Activated CD8-positive, alpha-beta memory T cell treated with anti-CD3 and anti-CD28 coated beads, Interleukin-2, amount 50 U/mL, for 48 hours (primary cell): ENCODE data around the gene RGS17.
"Not testable (repeated sequence)": the region's sequence is repeated elsewhere in the genome, so short reads cannot be mapped to it uniquely, and the experiment has no call there.

Source experiments
- DNase-seq: peaks from one replicate; pipeline ENCODE4 v3.0.0-alpha.2; 2020

The RGS17 gene

GRCh38 chr6:153028286-153028685 is 102.8 kb downstream of the RGS17 start:
- DNase-seq: no peak

- DNase-seq: no peak
These were observed 103.6 kb downstream of the RGS17 start for GRCh38 chr6:153027480-153027879.

DNA sequence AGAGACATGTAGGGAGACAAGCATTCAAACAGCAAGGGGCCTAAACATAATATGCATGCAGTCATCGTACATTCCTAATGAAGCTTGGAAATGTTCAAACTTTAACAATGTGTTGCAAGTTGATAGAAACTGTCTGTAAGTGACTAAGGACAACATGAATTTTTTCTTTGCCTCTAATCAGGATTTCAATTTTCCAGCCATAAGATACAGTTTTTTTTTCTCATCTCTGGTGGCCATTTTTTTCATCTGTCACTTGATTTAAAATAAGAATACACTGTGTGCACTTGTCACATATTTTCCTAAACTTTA is 106.4 kb downstream of the RGS17 start:
- DNase-seq: no peak

DNA sequence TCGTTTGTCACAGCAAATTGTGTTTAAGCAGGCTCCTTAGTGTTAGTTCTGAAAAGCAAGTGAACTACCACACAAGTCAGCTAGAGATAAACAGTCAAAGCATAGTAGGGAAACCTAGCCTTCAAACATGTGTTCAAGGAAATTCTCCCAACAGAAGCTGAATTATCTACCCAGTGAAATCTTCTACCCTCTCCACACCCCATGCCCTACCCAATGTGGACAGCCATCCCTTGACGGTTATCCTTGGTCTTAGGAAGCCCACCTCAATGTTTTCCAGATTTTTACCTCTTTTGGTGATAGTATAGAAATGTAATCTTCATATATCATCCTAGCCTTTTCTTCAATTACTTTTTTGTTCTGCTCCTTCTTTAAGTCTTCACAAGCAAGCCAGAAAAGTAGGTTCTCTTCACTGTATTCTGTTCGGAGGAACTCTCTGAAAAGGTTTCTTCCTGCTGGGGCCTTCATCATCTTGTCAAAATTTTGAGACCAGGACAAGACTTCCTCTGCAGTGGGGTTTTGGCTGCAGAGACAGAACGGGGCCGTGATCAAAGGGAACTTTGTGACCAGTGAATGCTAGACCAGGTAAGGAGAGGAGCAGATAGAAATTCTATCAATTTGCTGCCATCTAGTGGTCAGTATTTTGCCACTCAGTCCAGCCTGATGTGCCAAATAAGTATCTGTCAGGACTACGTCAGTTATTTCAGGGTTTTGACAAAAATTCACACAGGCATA is 106.9 kb downstream of the RGS17 start:
- peak; percentile 55 for DNase-seq

DNA sequence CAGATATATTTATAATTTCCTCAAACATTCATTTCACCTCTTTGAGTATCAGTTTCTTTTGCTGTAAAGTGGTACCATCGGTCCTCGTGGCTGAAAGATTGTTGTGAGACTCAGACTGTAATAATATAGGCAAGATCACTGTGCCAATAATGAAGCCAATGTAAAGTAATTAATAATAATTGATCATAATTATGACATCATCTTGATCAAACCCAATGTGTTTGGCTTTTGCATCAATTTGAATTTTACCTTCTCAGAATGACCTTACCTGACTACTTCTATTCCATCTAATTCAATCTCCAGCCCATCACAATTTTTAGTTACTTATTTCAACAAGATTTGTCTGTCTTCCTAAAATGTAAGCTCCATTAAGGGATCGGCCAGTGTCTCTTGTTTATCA is 112.7 kb downstream of the RGS17 start:
- no peak for DNase-seq

DNA sequence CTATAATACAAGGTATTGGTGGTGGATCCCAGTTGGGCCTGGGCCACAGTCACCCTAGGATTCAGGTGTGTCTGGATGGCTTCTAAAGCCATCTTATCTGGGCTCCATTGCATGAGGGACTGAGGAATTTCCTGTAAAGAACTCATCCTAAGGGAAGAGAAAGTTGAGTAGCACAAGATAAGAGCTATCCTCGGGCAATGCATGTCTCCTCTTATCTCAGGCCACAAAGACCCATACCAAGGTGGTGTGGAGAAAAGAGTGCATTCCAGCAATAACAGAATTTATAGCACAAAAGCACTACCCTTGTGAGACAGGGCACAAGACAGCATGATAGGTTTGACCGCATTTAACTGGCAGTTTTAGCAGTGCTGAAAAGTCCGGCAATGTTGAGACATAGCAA is 114.2 kb downstream of the RGS17 start:
- DNase-seq: no peak

DNA sequence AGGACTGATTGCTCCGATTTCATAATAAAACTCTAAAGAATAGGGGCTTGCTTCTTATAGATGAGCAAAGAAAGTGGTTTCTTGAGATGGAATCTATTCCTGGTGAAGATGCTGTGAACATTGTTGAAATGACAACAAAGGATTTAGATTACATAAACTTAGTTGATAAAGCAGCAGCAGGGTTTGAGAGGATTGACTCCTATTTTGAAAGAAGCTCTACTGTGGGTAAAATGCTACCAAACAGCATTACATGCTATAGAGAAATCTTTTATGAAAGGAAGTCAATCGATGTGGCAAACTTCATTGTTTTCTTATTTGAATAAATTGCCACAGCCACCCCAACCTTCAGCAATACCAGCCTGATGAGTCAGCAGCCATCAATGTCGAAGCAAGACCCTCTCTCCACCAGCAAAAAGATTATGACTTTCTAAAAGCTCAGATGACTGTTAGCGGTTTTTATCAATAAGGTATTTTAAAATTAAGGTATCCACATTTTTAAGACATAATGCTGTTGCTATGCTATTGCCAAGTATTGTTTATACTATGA is 115.9 kb downstream of the RGS17 start:
- no peak for DNase-seq

DNA sequence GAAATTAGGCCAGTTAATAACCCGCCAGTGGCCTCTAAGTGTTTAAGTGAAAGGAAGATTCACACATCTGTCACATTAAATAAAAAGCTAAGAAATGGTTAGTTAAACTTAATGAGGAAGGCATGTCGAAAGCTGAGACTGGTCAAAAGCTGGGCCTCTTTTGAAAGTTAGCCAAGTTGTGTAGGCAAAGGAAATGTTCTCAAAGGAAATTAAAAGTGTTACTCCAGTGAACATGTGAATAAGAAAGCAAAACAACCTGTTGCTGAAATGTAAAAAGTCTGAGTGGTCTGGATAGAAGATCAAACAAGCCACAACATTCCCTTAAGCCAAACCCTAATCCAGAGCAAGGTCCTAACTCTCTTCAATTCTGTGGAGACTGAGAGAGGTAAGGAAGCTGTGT is 117.6 kb downstream of the RGS17 start:
- DNase-seq: no peak

- DNase-seq: no peak
These were observed 118.2 kb downstream of the RGS17 start for GRCh38 chr6:153012856-153013255.

GRCh38 chr6:153003366-153003690 is 127.8 kb downstream of the RGS17 start:
- DNase-seq: no peak

DNA sequence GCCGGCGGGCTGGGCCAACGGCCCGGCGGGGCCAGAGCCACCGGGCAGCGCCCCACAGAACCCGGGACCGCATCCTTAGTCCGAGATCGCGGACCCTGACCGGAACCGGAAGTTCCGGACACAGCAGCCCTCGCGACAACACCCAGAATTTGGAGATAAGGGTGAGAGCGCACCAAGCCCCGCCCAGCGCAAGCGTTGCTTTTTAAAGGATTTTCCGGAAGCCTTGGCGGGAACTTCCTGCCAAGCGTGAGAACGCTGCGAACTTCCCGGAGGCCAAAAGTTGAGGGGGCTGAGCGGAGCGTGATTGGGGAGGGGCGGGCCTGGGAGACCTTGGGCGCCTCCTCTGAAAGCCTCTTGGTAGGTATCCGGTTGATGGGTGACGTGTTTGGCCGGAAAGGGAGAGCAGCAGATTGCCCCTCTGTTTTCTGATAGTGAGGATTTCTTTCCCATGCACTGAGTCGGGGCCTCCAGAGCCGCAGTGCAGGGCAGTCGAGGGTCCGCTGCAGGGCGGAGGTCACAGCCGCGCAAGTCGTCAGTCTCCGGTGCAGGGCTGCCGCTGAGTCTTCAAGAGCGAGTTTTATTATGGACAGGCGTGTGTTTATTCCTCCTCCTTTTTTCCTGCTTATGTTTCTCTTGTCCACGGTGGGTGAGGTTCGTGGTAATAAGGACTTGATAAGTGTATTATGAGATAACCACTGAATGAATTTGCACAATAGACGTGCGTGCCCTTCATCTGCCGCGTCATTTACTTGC is 128.3 kb downstream of the RGS17 start, which contains the start of gene MTRF1L:
Gene MTRF1L, minus strand, starts transcription at position 97 of the 753 bp plus-strand sequence. Its CDS starts 24 bp downstream, at position 73.
- peak; percentile 90 for DNase-seq

- DNase-seq: peak; percentile 59
These were observed 129.1 kb downstream of the RGS17 start for GRCh38 chr6:153001767-153002612.

- DNase-seq: not testable (repeated sequence)
These were observed 130.3 kb downstream of the RGS17 start for GRCh38 chr6:153000790-153001189.

DNA sequence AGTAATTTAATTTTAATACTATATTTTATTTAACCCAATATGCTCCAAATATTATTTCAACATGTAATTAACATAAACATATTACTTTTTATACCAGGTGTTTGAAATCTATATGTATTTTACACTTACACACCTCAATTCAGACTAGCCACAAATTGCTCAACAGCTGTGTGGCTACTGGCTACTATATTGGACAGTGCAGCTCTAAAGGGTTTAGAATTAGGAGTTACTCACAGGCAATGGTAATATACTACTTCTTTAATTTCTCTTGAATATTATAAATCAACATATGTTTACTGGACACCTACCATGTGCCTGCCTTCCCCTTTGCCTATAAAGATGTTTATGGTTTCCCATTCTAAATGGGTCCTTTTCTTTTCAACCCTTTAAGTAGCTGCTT is 130.8 kb downstream of the RGS17 start:
- DNase-seq: no peak

DNA sequence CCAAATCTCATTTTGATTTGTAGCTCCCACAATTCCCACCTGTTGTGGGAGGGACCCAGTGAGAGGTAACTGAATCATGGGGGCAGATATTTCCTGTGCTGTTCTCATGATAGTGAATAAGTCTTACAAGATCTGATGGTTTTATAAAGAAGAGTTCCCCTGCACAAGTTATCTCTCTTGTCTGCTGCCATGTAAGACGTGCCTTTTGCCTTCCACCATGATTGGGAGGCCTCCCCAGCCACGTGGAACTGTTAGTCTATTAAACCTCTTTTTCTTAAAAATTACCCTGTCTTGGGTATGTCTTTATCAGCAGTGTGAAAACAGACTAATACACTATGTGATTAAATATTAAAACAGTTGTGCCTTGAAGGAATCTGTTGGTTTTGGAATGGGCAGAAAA is 131.5 kb downstream of the RGS17 start:
- DNase-seq: not testable (repeated sequence)

- DNase-seq: no peak
These were observed 137.2 kb downstream of the RGS17 start for GRCh38 chr6:152993847-152994246.

GRCh38 chr6:152993431-152993830 is 137.7 kb downstream of the RGS17 start:
- DNase-seq: no peak

GRCh38 chr6:152986978-152987377 is 144.1 kb downstream of the RGS17 start:
- no peak for DNase-seq

DNA sequence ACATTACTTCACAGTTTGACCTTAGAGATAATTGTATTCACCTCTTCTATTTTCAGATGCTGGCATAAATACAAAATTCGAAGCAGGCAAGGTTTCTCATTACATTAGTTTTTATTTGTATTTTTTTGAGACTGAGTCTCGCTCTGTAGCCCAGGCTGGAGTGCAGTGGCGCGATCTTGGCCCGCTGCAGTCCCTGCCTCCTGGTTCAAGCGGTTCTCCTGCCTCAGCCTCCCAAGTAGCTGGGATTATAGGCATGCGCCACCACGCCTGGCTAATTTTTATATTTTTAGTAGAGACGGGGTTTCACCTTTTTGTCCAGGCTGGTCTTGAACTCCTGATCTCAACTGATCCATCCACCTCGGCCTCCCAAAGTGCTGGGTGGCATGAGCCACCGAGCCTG is 145.8 kb downstream of the RGS17 start:
- not testable (repeated sequence) for DNase-seq

DNA sequence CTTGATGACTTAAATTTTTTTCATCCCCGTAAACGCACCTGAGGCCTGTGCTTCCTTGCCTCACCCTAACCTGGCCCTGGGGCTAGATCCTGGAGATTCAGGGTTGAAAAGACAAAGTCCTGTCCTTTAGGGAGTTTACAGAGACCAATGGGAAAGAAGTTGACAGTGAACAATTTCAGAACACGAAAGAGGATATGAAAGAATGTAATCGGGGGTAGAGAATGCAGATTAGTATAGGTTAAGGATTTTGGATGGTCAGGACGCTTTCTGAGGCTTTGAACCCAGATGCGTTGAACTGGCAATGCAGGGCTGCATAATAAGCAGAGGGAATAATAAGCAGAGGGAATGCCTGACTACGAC is 146.6 kb downstream of the RGS17 start:
- no peak for DNase-seq

GRCh38 chr6:152983637-152984512 is 147.2 kb downstream of the RGS17 start:
- peak; percentile 97 for DNase-seq

DNA sequence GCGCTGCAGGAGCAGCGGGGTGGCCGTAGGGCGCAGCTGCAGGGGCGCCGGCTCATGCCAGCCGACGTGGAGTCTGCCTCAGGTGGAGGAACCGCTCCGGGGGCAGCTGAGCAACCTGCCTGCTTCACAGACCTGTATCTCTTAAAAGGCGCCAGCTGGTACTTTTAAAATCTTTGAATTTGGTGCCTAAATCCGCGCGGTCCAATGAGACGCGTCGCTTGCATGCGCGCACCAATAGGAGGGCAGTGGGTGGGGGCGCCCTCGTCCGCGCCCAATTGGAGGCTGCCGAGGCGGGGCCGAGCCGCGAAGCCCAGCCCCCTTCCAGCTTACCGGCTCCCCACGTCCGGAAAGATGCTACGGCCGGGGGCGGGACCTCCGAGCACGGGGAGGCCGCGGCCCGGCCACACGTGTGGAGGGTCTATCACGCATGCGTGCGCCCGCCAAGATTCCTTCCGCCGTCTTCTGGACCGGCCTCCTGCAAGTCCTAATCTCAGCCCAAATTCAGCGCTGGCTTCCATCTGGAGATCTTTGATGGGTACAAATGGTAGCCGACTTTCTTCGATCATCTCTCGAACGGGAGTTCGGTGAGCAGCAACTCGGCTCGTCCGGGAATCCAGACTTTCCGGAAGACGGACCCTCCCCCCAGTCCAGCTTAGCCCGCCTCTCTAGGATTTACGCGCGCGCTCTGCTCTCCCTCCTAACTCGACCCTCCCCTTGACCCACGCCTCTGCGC is 148.0 kb downstream of the RGS17 start, which contains the start of gene FBXO5:
Gene FBXO5, minus strand, starts transcription at position 138 of the 733 bp plus-strand sequence. Its CDS starts 82 bp downstream, at position 56.
- DNase-seq: peak; percentile 96
